Stimulated activated CD4-positive, alpha-beta T cell treated with anti-CD3 and anti-CD28 coated beads, Interleukin-15, amount 100 ng/mL, for 1 hour (primary cell): ENCODE data around the gene OR4K1.
"Not testable (repeated sequence)": the region's sequence is repeated elsewhere in the genome, so short reads cannot be mapped to it uniquely, and the experiment has no call there.

Source experiments
- DNase-seq, 2 donors: peaks; one replicate each; pipeline ENCODE4 v3.0.0-alpha.2; 2020; ENCODE audit warnings: low read depth in 1 of 2, low spot score in 1 of 2

Gene OR4K1

GRCh38 chr14:19930617-19931016, at the start of gene OR4K1:
TSS of gene OR4K1 (plus strand) at chr14:19930917. CDS start at chr14:19935667, 4,750 bp downstream.
- no peak for DNase-seq

- DNase-seq = no peak
These were observed 35.4 kb upstream of the OR4K1 start for GRCh38 chr14:19895282-19895681.

GRCh38 chr14:19900999-19901398, 29.7 kb upstream of the OR4K1 start:
- DNase-seq = no peak

- DNase-seq = no peak
These were observed 28.3 kb upstream of the OR4K1 start for GRCh38 chr14:19902409-19902808.

- no peak for DNase-seq
These were observed 24.1 kb upstream of the OR4K1 start for GRCh38 chr14:19906665-19907064.

GRCh38 chr14:19911114-19911513, 19.6 kb upstream of the OR4K1 start:
- no peak for DNase-seq

GRCh38 chr14:19917243-19917642, 13.5 kb upstream of the OR4K1 start:
- DNase-seq = no peak

GRCh38 chr14:19917955-19918518, 12.7 kb upstream of the OR4K1 start:
- DNase-seq = no peak

GRCh38 chr14:19918553-19919264, 12.0 kb upstream of the OR4K1 start:
- DNase-seq = no peak

GRCh38 chr14:19920021-19920657, 10.6 kb upstream of the OR4K1 start, which contains the start of gene OR4K5:
TSS of gene OR4K5 (plus strand) at chr14:19920607. CDS start at chr14:19920607, 0 bp downstream.
- no peak for DNase-seq

GRCh38 chr14:19941668-19942067, 11.0 kb downstream of the OR4K1 start:
- DNase-seq = no peak

- no peak for DNase-seq
These were observed 16.8 kb downstream of the OR4K1 start for GRCh38 chr14:19947413-19948090.

GRCh38 chr14:19949218-19949617, 18.5 kb downstream of the OR4K1 start:
- DNase-seq = no peak

- not testable (repeated sequence) for DNase-seq
These were observed 39.0 kb downstream of the OR4K1 start for GRCh38 chr14:19969735-19970134.

- DNase-seq = no peak
These were observed 44.1 kb downstream of the OR4K1 start for GRCh38 chr14:19974844-19975243.

- no peak for DNase-seq
These were observed 44.6 kb downstream of the OR4K1 start, which contains the start of gene OR4K15 for GRCh38 chr14:19975291-19975690. TSS of gene OR4K15 (plus strand) at chr14:19975591. CDS start at chr14:19975591, 0 bp downstream.
